GM18517 (cell line): ENCODE measurements around the gene TSPEAR.

Experiments
- ATAC-seq: cut with Tn5 transposase; IDR thresholded peaks from one replicate; pipeline ENCODE4 v1.9.1; 2021; ENCODE audit warnings: mild to moderate bottlenecking, moderate library complexity; ENCODE audit not compliant: unreplicated experiment

The TSPEAR gene

GRCh38 chr21:44741921-44742320, 30.5 kb upstream of the TSPEAR start:
- no peak for ATAC-seq

DNA sequence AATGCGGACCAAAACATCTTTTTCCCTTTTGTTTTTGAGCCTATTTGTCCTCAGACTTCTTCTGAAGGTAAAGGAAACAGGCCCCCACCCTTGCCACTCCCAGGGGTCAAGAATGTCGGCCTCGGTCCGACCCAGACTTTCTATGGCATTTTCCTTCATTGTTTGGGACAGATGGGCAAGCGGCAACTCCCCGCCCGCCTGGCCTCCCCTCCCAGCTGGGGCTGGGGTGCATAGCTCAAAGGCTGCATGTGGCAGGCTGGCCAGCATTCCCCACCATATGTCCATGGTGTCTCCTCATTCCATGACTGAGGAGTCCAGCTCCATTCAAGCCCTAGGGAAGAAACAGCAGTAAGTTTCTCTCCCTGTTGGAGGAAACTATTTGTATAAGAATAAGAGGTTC, 29.4 kb upstream of the TSPEAR start:
- no peak for ATAC-seq

DNA sequence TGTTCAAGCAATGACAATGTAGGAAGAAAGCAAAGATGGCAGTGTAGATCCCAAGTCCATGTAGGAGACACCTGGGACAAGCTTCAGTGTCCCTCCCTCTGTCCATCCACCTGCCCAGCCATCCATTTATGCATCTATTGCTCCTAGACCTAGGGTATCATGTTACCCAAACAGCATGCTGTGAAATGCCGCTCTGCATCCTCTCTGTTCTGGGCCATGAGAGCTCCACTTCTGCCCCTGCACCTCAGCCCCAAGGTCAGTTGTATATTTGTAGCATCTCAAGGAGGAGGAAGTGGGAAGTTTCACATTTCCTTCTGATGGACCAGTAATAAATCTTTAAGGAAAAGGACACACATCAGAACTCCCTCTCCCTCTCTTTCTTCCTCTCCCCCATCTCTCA, 27.9 kb upstream of the TSPEAR start:
- ATAC-seq: no peak

DNA sequence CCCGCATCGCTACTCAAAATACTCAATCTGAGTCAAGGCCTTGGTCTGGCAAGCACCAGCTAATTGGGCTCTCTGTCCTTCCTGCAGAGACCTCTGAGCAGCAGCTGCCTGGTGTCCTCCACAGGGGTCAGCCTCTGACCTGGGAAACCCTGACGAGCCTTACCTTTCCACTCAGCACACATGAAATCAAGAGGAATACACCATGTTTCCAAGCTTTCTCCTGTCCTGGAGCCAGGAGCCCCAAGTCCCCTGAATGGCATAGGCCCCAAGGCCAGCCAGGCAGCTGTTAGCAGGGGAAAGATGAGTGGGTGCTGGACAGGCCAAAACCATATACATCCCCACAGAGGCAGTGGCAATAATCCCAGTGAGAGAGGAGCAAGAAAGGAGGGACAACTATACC, 27.2 kb upstream of the TSPEAR start:
- no peak for ATAC-seq

GRCh38 chr21:44737706-44738354, 26.5 kb upstream of the TSPEAR start:
- no peak for ATAC-seq

DNA sequence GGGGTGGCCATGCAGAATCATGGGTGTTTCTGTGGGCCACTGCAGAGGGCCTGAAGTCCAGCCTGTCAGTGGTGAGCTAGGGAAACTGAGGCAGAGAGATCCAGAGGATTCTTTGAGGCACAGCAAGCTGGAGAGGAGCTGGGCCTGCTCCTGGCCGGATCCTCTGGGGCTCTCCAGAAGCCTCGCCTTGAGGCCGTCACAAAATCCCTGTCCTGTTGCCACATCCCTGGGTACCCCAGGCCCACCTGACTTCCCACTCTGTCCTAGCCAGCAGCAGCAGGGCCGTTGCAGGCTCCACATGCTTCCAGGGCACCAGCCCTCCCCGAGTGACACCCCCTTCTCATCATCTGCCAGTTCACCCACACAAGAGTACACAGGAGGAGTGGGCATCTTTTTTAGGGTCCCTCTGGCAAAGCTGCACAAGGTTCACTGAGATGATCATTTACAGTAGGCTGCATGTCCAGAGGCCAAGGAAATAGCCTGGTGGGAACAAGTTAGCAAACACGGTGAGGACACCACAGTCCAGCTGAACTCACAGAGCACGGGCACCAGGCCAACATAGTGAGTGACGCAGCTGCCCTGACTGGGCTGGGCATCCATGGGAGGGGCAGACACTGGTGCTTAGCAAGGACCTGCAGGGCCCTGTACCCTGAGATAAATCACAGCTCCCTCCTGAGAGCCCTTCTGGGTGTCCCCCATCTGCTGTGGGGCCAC, 25.1 kb upstream of the TSPEAR start:
- ATAC-seq: no peak

DNA sequence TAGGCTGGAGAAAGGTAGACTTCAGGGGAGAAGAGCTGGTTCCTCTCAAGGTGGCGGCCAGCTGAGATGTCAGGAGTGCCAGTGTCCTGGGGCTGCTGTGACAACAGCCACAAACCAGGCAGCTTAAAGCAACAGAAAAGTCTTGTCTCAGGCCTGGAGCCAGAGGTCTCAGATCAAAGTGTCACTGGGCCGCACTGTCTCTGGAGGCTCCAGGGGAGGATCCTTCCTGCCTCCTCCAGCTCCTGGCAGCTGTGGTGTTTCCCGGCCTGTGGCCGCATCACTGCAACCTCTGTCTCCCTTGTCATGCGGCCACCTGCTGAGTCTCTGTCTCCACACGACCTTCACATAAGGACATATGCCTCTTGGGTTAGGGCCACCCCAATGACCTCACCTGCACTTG, 24.4 kb upstream of the TSPEAR start:
- no peak for ATAC-seq

DNA sequence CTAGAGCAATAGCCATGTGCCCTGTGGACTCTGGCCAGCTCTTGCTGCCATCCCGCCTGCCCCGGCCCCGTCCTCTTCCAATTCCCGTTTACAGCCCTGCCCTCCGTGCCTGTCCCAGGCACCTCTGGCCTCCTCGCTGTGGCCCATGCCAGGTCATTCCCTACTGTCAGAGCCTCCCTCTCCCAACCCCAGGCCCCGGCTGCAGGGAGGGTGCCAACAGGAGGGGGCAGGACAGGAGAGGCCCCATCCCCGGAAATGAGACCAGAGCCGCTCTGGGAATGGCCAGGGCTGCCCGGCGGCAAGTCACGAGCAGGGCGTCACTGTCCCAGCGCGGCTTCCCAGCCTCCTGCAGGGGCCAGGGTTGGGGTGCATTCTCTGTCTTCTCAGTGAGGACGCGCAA, 23.5 kb upstream of the TSPEAR start:
- ATAC-seq: no peak

DNA sequence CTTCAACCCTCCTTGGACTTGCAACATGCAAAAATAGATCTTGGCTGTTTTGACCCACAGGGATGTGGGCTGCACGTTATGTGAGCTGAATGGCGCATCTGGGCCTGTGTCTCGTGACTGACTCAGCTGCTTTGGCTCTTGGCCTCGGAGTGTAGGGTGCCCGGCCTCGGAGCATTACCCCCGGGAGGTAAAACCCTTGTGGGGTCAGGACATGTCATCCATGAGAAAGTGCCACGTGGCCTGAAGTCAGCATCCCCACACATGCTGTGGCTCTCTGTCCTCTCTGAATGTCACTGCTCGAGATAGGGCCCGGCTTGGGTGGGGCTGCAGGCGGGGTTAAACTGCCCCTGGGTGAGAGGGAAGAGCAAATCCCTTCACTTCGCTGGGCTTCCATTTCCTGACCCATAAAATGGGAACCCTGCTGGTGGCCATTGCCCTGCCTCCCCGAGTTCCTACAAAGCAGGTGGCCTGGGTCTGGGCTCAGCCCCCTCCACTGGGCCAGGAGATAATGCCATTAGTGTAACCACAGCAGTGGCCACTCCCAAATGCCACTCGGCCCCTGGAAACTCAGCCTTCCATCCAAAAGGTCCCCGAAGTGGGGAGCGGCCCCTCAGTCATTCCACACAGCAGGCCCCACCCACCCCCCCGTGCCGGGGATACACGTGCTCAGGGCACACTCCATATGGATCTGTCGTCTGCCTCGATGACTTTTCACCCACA, 22.8 kb upstream of the TSPEAR start:
- no peak for ATAC-seq

- ATAC-seq: no peak
Observed at GRCh38 chr21:44732956-44733355, 21.6 kb upstream of the TSPEAR start.

DNA sequence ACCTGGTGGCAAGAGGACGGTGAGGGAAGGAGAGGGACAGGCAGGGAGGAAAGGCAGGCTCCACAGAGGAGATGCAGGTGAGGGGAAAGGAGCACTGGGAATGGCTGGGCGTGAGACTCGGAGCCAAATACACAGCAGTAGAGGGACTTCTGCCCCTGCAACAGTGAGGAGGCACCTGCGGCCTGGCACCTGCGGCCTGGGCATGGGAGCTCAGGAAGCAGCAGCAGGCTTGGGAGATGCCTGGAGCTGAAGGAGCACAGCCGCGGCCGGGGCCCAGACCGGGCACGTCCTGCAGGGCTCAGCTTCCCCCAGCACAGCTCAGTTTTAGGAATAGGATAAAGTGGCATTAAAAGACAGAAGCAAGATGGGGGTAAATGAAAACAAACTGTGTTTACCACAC, 20.9 kb upstream of the TSPEAR start:
- ATAC-seq: no peak

DNA sequence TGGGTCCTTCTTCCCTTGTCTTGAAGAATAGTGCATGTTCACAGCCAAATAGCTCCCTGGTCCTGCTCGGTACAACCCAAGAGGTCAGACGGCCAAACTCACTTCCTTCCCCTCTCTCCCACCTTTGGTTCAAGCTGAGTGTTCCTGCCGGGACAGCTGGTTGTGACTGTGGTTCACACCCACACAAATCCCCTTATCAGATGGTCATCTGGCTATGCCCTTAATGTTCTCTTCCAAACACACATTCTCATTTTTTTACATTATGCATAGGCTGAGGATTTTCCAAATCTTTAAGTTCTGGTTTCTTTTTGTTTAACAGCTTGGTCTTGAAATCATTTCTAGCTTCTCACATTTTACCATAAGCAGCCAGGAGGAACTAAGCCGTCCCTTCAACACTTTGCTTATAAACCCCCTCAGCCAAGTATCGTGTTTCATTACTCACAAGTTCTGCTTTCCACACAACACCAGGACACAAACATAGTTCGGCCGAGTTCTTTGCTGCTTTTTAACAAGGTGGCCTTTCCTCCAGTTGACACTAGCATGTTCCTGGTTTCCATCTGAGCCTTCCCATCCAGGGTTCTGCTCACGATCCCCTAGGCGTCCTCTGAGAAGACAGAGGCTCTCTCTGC, 19.7 kb upstream of the TSPEAR start:
- no peak for ATAC-seq

DNA sequence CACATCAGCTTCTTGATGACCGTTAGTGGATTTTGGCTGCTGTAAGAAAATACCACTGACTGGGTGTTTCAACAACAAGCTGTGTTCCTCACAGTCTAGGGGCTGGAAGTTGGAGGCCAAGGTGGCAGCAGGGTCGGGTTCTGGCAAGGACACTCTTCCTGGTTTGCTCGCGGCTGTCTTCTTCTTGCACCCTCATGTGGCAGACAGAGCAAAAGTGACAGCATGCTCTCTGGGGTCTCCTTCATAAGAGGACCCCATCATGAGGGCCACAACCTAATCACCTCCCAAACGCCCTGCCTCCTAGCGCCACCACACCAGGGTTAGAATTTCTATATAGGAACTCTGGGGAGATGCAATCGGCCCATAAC, 18.6 kb upstream of the TSPEAR start:
- ATAC-seq: no peak

GRCh38 chr21:44729336-44730027, 18.1 kb upstream of the TSPEAR start:
- ATAC-seq: no peak

DNA sequence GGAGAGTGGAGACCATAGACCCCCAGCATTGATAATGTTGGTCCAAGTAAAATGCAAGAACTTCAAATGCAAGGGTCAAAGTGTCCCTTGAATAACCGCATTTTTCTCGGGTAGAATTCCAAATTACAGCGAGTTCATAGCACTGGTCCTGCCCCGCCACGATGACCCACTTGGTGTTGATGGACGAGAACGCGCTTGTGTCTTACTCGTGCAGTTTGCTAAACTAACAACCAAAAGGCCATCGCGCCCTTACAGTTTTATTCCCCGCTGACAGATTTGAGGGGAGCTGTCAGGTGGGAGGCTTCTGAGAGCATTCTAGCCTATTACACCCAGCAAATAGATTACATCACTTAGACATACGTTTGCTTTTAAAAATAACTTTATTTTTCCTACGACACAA, 17.3 kb upstream of the TSPEAR start:
- ATAC-seq: no peak

DNA sequence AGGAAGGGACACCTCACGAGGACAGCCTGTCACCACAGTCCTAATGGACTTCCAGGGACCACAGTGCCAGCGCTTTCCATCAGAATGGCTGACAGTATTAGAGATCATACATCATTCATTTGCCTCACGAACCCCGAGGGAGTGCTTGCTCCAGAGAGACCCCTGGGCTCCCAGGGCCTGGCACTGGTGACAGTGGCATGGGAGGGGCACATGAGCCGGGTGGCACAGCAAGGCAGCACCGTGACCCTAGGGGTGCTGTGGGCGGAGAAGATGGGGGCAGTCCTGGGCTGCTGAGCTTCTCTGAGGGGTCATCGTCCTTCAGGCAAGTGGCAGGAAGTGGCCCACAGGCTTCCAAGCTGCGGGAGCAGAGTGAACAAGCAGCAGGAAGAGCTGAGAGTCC, 16.4 kb upstream of the TSPEAR start:
- no peak for ATAC-seq

DNA sequence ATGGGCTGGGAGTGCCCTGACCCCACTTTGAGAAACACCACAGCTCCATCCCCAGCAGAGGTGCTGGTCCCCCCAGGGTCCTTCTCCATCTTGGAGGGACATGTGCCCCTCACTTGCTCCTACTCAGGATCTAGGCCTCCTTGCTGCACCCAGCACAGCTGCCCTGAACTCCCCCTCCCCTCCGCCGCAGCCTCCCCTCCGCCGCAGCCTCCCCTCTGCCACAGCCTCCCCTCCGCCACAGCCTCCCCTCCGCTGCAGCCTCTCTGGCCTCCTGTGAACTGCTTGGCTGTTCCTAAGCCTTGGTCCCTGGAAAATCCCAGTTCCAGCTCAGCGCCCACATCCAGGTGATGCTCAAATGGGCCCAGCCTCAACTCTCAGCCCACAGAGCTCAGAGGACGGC, 15.9 kb upstream of the TSPEAR start:
- no peak for ATAC-seq

- no peak for ATAC-seq
Observed at GRCh38 chr21:44726826-44727225, 15.5 kb upstream of the TSPEAR start.

DNA sequence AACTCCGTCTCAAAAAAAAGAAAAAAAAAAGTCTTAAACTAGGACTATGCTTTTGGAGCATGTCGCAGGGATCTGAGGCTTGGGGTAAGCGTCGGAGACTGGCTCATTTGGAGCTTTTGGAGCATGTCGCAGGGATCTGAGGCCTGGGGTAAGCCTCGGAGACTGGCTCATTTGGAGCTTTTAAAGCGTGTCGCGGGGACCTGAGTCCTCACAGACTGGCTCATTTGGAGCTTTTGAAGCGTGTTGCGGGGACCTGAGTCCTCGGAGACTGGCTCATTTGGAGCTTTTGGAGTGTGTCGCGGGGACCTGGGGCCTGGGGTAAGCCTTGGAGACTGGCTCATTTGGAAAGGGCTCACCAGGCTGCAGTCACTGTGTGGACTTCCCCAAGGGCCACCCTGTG, 13.6 kb upstream of the TSPEAR start:
- no peak for ATAC-seq

DNA sequence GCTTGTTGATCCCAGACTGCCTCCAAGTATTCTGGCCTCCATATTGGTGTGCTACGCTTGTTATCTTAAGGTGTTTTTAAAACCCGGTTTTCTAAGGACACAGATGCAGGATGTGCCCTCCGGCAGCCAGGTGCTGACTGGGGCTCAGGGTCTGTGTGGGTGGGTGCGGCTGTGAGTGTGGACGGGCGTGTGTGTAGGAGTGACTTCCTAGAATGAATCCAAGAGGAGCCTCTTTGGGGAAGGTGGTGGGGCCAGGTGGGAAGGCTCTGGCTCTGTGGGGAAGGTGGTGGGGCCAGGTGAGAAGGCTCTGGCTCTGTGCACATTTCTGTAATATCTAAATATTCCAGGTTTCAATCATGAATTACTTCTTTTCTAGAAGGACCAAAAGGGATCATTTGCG, 12.8 kb upstream of the TSPEAR start:
- ATAC-seq: no peak
